Body of pancreas (tissue), 4 donors: ENCODE results near the gene CRB1. TPM values are rescaled to one million over a fixed set of nuclear protein-coding genes. Genes with fewer than 3 reads are reported as not detected.

ENCODE experiments used
- ATAC-seq: fragments of 150-250 bp; one replicate; pipeline ENCODE4 v1.9.1; 2016
- DNase-seq, 4 donors: peaks; one replicate each; pipeline ENCODE4 v3.0.0-alpha.2; 2019
- H3K27ac ChIP-seq, 4 donors: fragments of 200-600 bp; sonication (generic); 1 replicate in 3 of 4; 2 replicates in 1 of 4; pipeline versions ENCODE4 v1.5.1 to v1.6.1; 2016 to 2019; ENCODE audit warnings: mild to moderate bottlenecking in 1 of 4, mixed read lengths in 1 of 4, moderate library complexity in 1 of 4
- H3K27me3 ChIP-seq, 2 donors: fragments of 200-600 bp; sonication (generic); one replicate each; pipeline ENCODE4 v1.6.0; 2016; ENCODE audit warnings: mild to moderate bottlenecking in 1 of 2
- H3K36me3 ChIP-seq, 2 donors: fragments of 200-600 bp; sonication (generic); replicated peaks in 1 of 2; 2 replicates each; pipeline ENCODE4 v1.5.1; 2016; ENCODE audit warnings: low read depth in 2 of 2; ENCODE audit not compliant: insufficient read depth in 1 of 2
- H3K4me1 ChIP-seq: fragments of 200-600 bp; sonication (generic); one replicate; pipeline ENCODE4 v1.6.0; 2016
- H3K4me3 ChIP-seq, 2 donors: fragments of 200-600 bp; sonication (generic); 1 replicate in 1 of 2; 2 replicates in 1 of 2; pipeline ENCODE4 v1.5.1; 2016 to 2019
- H3K9me3 ChIP-seq, 3 donors: fragments of 200-600 bp; sonication (generic); 1 replicate in 2 of 3; 2 replicates in 1 of 3; pipeline ENCODE4 v1.5.1; 2016
- CTCF ChIP-seq, 7 experiments: fragments of 450-650 bp in 4 of 7; fragments of 200-600 bp in 3 of 7; sonication (generic) in 3 of 7; IDR thresholded peaks; one replicate each; pipeline ENCODE4 v1.5.1; 2016 to 2019; ENCODE audit warnings: antibody characterized with exemption in 7 of 7
- POLR2A ChIP-seq, 3 donors: fragments of 450-650 bp; IDR thresholded peaks; one replicate each; pipeline ENCODE4 v1.6.1; 2016; ENCODE audit warnings: antibody characterized with exemption in 3 of 3, mild to moderate bottlenecking in 2 of 3
- WGBS, 2 donors: methylation state at CpG; one replicate each; pipeline ENCODE4 v1.1.5; 2017; 5-methylcytosine and 5-hydroxymethylcytosine counted together
- intact Hi-C: fragments of 100-400 bp; cut with DNase I; formaldehyde crosslinking; loops from one replicate; pipeline ENCODE4 v1.15.1; 2023
- total RNA-seq, 2 donors: library from RNA; depleted of rRNA; stranded (reverse); fragments of >200 nt; gene quantifications; one replicate each; pipeline ENCODE4 v1.1.0, GENCODE V29; 2016

CRB1 gene
- total RNA-seq, 2 donors from 2014 or later, result 0.26 to 10.2 TPM

DNA sequence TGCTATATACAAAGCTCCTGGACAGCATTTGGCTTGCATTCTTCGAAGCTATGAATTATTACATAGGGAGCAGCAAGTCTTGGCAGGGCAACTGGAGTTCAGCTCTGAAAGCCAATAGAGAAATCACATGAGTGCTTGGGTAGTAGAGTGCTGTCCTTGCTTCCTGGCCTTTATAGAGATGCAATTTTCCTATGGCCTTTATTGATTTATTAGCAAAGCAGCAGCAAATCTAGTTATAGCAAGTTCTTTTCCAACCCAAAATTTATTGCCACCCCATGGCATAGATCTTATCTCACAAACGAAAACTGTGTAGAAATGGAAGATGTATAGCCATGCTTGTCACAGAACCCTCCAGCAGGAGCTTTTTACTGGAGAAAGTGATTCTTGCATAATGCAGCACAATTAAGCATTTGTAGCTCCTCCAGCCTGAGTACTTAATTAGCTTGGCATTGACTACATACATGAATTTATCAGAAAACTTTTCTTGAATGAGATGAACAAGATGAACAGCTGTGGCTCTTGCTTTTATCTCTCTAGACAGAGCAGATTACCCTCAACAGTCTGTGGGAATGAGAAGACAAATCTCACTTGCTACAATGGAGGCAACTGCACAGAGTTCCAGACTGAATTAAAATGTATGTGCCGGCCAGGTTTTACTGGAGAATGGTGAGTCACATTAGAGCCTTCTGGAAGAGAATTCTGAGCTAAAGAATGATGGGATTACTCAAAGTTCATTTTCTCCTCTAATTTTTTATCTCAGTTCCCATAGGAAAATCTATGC, 170.1 kb downstream of the CRB1 start:
- H3K4me1 ChIP-seq, result no peaks in the 10 kb centered on the region
- ATAC-seq (no peak), DNase-seq (no peak)
- no peaks in the 10 kb centered on the region for H3K36me3 ChIP-seq
- intact Hi-C loops, result no loop called here
- WGBS, 2 donors, result 39 to 50% methylated on average over 3 of the region's 3 CpGs
- no peak overlapping the region for H3K4me3 ChIP-seq
- TF ChIP-seq CTCF (IDR thresholded peaks at IDR 0.05), result no peak
- no peak for TF ChIP-seq POLR2A (IDR thresholded peaks at IDR 0.05)
- H3K27me3 ChIP-seq, result no peaks in the 10 kb centered on the region
- no peak overlapping the region for H3K27ac ChIP-seq
- no peaks in the 10 kb centered on the region for H3K9me3 ChIP-seq

DNA sequence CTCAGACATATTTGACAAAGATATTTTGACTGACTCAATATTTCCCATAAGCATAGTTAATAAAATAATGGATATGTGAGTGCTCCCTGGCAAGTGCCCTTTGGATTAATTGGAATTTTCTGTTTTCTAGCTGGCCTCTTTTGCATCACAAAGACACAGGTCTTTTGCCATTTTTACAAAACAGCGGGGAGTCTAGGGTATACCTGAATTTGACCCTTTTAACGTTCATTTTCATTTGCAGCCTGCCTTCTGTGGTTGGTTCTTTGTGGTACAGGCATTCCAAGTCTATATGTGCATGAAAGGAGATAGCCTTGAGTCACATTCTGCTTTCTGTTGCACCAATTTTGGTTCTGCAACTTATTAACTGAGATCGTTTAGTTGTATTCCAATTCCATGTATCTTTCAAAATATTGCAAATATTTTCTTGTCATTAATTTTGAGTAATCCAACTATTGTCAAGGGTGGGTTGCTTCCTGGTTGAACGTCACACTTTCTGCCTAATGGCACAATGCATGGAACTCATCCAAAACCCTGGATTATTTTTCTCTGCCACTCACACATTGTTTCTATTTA, 171.7 kb downstream of the CRB1 start:
- H3K4me3 ChIP-seq, result no peak overlapping the region
- H3K27me3 ChIP-seq, result no peaks in the 10 kb centered on the region
- H3K36me3 ChIP-seq, result no peaks in the 10 kb centered on the region
- TF ChIP-seq CTCF (IDR thresholded peaks at IDR 0.05), result no peak
- TF ChIP-seq POLR2A (IDR thresholded peaks at IDR 0.05), result no peak
- no peak for DNase-seq
- no peaks in the 10 kb centered on the region for H3K4me1 ChIP-seq
- intact Hi-C loops, result no loop called here
- 44 to 48% methylated on average over 4 of the region's 4 CpGs for WGBS, 2 donors
- no peak overlapping the region for H3K27ac ChIP-seq
- no peaks in the 10 kb centered on the region for H3K9me3 ChIP-seq
- ATAC-seq, result no peak

- WGBS, 2 donors, result 47 to 69% methylated on average over 2 of the region's 2 CpGs
- DNase-seq, result no peak
- Histone ChIP-seq H3K9me3 (no peaks in the 10 kb centered on the region), H3K4me3 (no peak overlapping the region), H3K27ac (no peak overlapping the region), H3K27me3 (no peaks in the 10 kb centered on the region), H3K36me3 (no peaks in the 10 kb centered on the region), H3K4me1 (no peaks in the 10 kb centered on the region)
- ATAC-seq, result no peak
- intact Hi-C loops, result no loop called here
- no peak for TF ChIP-seq POLR2A (IDR thresholded peaks at IDR 0.05)
Observed at GRCh38 chr1:197440715-197441114, 172.7 kb downstream of the CRB1 start.

- ATAC-seq, result no peak
- 60 to 61% methylated on average over 8 of the region's 8 CpGs for WGBS, 2 donors
- Histone ChIP-seq H3K9me3 (no peaks in the 10 kb centered on the region), H3K27me3 (no peaks in the 10 kb centered on the region), H3K36me3 (no peaks in the 10 kb centered on the region), H3K4me3 (no peak overlapping the region), H3K27ac (no peak overlapping the region), H3K4me1 (no peaks in the 10 kb centered on the region)
- DNase-seq, result no peak
- intact Hi-C loops, result no loop called here
- TF ChIP-seq POLR2A (IDR thresholded peaks at IDR 0.05) (no peak), CTCF (IDR thresholded peaks at IDR 0.05) (no peak)
Observed at GRCh38 chr1:197441999-197442414, 174.0 kb downstream of the CRB1 start.

DNA sequence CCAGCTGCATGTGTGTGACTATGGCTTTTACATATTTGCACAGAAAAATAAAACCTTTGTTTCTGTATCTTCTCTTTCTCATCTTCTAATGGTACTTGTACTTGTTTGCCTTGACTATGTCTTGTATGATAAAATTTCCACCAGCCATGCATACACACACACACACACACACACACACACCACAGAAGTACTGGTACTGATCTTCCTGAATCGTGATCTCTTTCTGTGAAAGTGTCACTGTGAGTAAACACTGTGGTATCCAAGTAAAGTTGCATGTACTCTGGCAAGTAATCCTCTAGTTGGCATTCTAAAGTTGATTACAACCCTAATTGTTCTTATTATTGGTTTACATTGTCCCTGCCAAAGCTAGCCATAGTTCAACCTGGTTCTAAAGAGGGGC, 176.7 kb downstream of the CRB1 start:
- Histone ChIP-seq H3K4me3 (no peak overlapping the region), H3K36me3 (no peaks in the 10 kb centered on the region), H3K9me3 (no peaks in the 10 kb centered on the region), H3K27ac (no peak overlapping the region), H3K27me3 (no peaks in the 10 kb centered on the region), H3K4me1 (no peaks in the 10 kb centered on the region)
- WGBS, 2 donors, result 10 to 31% methylated on average over 1 of the region's 1 CpG
- intact Hi-C loops, result no loop called here
- TF ChIP-seq CTCF (IDR thresholded peaks at IDR 0.05) (no peak), POLR2A (IDR thresholded peaks at IDR 0.05) (no peak)
- ATAC-seq, result no peak
- DNase-seq, result no peak
